Neural progenitor cell (in vitro differentiated cells): Measurements from ENCODE around the gene UPK3BL2.
"Not testable (repeated sequence)": the region's sequence is repeated elsewhere in the genome, so short reads cannot be mapped to it uniquely, and the experiment has no call there.

ENCODE experiments used
- EZH2 ChIP-seq: fragments of 200-600 bp; sonication (generic); IDR thresholded peaks from 2 replicates; pipeline ENCODE4 v1.6.1; 2017; ENCODE audit warnings: antibody characterized with exemption, mild to moderate bottlenecking, moderate library complexity
- EZH2phosphoT487 ChIP-seq: fragments of 200-600 bp; sonication (generic); IDR thresholded peaks from 2 replicates; pipeline ENCODE4 v1.6.1; 2017; ENCODE audit warnings: antibody characterized with exemption
- TF ChIP-seq, protein P1 (sequence below): fragments of 200-600 bp; sonication (generic); IDR thresholded peaks from 2 replicates; pipeline ENCODE4 v1.5.1; 2017; ENCODE audit warnings: antibody characterized with exemption, mild to moderate bottlenecking

DNA sequence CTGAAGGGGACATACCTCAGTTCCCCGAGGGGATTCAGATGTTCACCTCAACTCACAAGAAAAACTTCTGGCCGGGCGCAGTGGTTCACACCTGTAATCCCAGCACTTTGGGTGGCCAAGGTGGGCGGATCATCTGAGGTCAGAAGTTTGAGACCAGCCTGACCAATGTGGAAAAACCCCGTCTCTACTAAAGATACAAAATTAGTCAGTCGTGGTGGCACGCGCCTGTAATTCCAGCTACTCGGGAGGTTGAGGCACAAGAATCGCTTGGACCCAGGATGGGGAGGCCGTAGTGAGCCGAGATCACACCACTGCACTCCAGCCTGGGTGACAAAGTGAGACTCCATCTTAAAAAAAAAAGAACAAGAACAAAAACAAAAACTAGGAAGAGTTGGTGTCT lies 1.8 kb upstream of the UPK3BL2 start:
- TF ChIP-seq, protein P1, sequence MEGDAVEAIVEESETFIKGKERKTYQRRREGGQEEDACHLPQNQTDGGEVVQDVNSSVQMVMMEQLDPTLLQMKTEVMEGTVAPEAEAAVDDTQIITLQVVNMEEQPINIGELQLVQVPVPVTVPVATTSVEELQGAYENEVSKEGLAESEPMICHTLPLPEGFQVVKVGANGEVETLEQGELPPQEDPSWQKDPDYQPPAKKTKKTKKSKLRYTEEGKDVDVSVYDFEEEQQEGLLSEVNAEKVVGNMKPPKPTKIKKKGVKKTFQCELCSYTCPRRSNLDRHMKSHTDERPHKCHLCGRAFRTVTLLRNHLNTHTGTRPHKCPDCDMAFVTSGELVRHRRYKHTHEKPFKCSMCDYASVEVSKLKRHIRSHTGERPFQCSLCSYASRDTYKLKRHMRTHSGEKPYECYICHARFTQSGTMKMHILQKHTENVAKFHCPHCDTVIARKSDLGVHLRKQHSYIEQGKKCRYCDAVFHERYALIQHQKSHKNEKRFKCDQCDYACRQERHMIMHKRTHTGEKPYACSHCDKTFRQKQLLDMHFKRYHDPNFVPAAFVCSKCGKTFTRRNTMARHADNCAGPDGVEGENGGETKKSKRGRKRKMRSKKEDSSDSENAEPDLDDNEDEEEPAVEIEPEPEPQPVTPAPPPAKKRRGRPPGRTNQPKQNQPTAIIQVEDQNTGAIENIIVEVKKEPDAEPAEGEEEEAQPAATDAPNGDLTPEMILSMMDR: not testable (repeated sequence)
- not testable (repeated sequence) for TF ChIP-seq EZH2, EZH2phosphoT487
